GM18499 (cell line): Measurements from ENCODE around the gene LAMC1.
"Not testable (repeated sequence)": the region's sequence is repeated elsewhere in the genome, so short reads cannot be mapped to it uniquely, and the experiment has no call there.

Experiments used
- ATAC-seq: cut with Tn5 transposase; IDR thresholded peaks from one replicate; pipeline ENCODE4 v1.9.1; 2021; ENCODE audit warnings: moderate number of reproducible peaks; ENCODE audit not compliant: insufficient read depth, unreplicated experiment

LAMC1 gene

GRCh38 chr1:183140633-183141032, 117.4 kb downstream of the LAMC1 start:
- no peak for ATAC-seq

GRCh38 chr1:183142171-183142570, 119.0 kb downstream of the LAMC1 start:
- no peak for ATAC-seq

GRCh38 chr1:183143576-183144315, 120.5 kb downstream of the LAMC1 start:
- ATAC-seq, result no peak

GRCh38 chr1:183144752-183145151, 121.5 kb downstream of the LAMC1 start:
- no peak for ATAC-seq

GRCh38 chr1:183147735-183148134, 124.5 kb downstream of the LAMC1 start:
- ATAC-seq, result no peak

- ATAC-seq, result no peak
These were observed 125.4 kb downstream of the LAMC1 start for GRCh38 chr1:183148599-183148998.

- no peak for ATAC-seq
These were observed 126.1 kb downstream of the LAMC1 start for GRCh38 chr1:183149273-183149672.

GRCh38 chr1:183150032-183150431, 126.8 kb downstream of the LAMC1 start:
- ATAC-seq, result not testable (repeated sequence)

- no peak for ATAC-seq
These were observed 127.2 kb downstream of the LAMC1 start for GRCh38 chr1:183150445-183150844.

- ATAC-seq, result no peak
These were observed 129.0 kb downstream of the LAMC1 start for GRCh38 chr1:183152180-183152579.

- no peak for ATAC-seq
These were observed 132.7 kb downstream of the LAMC1 start for GRCh38 chr1:183155939-183156338.

- ATAC-seq, result no peak
These were observed 136.7 kb downstream of the LAMC1 start for GRCh38 chr1:183159960-183160359.

- no peak for ATAC-seq
These were observed 138.2 kb downstream of the LAMC1 start for GRCh38 chr1:183161391-183161790.

GRCh38 chr1:183163316-183163715, 140.1 kb downstream of the LAMC1 start:
- ATAC-seq, result no peak

- no peak for ATAC-seq
These were observed 141.1 kb downstream of the LAMC1 start for GRCh38 chr1:183164340-183164739.

GRCh38 chr1:183164963-183165362, 141.7 kb downstream of the LAMC1 start:
- ATAC-seq, result no peak

- ATAC-seq, result no peak
These were observed 142.2 kb downstream of the LAMC1 start for GRCh38 chr1:183165456-183165855.

- ATAC-seq, result no peak
These were observed 143.2 kb downstream of the LAMC1 start for GRCh38 chr1:183166454-183166853.

GRCh38 chr1:183167676-183168075, 144.5 kb downstream of the LAMC1 start:
- no peak for ATAC-seq

GRCh38 chr1:183168308-183168707, 145.1 kb downstream of the LAMC1 start:
- ATAC-seq, result no peak

- no peak for ATAC-seq
These were observed 150.6 kb downstream of the LAMC1 start for GRCh38 chr1:183173828-183174227.

GRCh38 chr1:183175631-183176030, 152.4 kb downstream of the LAMC1 start:
- no peak for ATAC-seq
